HG02884 (cell line): ENCODE results near the gene C16orf95.

ENCODE experiments used
- ATAC-seq: cut with Tn5 transposase; IDR thresholded peaks from one replicate; pipeline ENCODE4 v1.9.1; 2021; ENCODE audit warnings: mild to moderate bottlenecking, moderate library complexity; ENCODE audit not compliant: unreplicated experiment

Gene C16orf95

DNA sequence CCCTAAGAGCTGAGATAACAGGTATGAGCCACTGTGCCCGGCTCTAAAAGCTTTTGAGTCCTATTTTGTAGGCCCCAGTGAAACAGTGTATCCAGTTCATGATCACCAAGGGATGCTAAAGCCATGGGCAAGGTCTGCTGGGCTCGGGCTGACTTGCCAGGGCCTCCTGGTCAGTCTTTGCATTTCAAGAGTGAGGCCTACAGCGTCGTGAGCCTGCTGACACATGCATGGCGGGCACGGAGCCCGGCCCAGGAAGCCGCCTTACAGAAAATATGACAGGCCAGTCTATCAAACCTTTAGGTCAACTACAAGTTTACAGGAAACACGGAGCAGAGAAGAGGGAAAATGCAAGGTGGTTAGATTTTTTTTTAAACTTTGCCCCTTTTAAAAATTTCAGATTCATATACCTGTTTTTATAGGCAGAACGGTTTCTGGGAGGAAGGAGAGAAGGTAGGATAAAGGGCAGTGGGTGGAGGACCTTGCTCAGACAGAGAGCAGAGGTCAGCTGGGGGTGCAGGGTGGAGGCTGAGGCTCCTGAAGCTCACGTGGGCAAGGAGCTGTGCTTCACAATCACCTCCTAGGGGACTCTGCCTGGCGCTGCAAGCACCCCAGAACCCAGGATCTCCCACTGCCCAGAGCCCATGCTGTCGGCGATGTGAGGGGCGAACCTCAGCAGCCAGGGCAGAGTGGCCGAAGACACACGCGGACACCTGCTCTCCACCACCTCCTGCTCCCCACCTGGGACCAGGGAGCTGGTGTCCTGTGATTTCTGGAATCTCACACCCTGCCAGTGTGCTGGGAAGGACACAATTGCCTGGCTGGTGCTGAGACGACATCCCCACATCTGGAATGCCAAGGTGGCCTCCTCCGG lies 21.3 kb downstream of the C16orf95 start:
- no peak for ATAC-seq

DNA sequence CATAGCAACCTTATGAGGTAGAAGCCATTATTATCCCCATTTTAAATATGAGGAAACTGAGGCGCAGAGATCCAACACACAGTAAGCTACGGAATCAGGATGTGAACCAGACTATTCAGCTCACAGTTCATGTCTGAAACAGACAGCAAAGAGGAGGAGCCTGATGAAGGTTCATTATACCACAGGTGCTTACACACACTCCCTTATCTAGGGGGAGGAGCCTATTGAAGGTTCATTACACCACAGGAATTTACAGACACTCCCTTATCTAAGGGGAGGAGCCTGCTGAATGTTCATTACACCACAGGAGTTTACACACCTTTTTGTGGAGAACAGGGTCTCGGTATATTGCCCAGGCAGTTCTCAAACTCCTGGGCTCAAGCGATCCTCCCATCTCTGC lies 21.9 kb downstream of the C16orf95 start:
- no peak for ATAC-seq

DNA sequence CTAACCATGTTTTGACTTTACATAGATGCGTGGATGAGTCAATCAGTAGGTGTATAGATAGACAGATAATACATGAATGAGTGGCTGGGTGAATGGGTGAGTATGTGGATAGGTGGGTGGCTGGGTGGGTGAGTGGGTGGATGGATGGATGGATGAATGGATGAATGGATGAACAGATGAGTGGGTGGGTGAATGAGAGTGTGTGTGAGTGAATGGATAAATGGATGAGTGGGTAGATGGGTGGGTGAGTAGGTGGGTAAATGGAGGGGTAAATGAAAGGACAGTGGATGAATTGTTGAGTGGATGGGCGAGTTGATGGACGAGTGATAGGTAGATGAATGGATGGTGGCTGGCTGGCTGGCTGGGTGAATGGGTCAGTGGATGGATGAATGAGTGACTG lies 23.2 kb downstream of the C16orf95 start:
- no peak for ATAC-seq

DNA sequence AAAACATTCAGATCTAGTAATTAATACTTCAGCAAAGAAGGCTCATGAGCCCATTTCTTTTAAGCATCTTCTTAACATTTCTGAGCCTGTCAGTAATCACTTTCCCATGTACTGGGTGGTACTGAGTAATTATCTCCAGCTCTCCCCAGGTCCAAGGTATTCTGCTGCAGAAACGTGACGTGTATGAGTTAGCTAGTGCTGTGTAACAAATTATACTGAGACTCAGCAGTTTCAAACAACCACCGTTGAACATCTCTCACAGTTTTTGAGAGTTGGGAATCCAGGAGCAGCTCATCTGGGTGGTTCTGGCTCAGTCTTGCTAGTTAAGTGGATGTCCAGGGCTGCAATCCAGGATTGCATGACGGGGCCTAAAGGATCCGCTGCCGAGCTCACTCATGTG lies 25.2 kb downstream of the C16orf95 start:
- no peak for ATAC-seq

DNA sequence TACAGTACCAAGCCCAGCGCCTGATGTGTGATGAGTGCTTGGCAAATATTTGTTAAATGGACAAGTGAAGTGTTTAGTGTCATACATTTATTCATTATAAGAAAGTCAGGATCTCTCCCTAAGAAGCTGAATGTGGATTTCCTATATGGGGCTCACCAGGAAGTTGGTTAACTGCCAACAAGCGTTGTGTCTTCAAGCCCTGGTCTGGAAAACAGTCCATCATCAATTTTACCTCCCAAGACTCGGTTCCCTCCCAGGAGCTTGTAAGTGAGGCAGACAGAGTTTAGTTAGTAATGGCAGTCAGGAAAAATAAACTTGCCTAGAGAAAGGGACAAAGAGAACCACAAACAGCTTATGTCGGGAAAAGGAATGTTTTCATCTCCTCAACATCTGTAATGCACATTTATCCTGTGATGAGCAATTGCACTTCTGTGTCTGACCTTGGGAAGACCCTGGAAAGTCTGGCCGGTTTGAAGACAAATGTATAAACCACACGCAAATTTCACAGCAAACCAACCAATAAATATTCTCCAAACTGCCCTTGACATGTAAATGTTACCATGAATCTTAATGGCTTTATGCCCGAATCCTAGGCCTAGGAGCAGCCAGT lies 28.3 kb downstream of the C16orf95 start:
- ATAC-seq, result no peak

DNA sequence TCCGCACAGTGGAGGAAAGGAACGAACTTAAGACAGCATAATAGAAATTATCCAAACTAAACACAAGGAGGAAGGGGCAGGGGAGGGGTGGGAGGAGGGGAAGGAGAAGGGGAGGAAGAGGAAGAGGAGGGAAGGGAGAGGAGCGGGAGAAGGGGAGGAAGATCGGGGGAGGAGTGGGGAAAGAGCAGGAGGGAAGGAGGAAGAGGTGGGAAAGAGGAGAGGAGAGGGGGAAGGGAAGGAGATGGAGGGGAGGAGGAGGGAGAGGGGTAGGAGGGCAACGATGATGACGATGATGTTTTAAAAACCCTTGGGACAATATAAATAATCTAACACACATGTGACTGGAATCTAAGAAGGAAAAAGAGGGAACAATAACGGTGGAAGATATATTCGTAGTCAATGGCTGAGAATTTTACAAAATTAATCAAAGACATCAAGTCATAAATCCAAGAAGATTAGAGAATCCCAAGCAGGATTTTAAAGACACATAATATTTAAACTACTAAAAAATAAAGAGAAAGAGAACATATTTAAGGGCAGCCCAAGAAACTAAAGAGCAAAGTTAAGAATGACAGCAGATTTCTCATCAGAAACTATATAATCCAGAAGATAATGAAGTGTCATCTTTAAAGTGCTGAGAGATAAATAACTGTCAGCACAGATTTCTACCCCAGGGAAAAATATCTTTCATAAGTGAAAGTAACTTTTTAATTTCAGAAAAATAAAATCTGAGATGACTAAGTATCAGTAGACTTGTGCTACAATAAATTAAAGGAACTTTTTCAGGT lies 30.2 kb downstream of the C16orf95 start:
- ATAC-seq, result no peak

DNA sequence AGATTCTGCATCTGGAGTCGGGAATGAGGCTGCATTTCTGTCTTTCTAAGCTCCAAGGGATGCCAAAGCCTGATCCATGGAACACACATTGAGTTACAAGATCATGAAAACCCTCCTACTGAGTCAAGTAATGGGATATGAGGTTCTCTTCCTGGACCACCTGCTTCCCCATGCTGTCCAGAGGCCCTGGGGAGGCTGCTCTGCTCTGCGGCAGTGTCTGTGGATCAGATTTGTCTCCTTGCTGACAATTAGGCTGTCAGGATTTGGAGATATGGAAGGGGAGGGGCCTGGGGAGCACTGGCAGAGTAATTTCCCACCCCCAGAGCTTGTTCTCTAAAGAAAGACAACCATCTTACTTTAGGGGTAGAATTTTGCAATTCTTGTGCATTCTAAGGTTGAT lies 33.0 kb downstream of the C16orf95 start:
- ATAC-seq, result no peak

DNA sequence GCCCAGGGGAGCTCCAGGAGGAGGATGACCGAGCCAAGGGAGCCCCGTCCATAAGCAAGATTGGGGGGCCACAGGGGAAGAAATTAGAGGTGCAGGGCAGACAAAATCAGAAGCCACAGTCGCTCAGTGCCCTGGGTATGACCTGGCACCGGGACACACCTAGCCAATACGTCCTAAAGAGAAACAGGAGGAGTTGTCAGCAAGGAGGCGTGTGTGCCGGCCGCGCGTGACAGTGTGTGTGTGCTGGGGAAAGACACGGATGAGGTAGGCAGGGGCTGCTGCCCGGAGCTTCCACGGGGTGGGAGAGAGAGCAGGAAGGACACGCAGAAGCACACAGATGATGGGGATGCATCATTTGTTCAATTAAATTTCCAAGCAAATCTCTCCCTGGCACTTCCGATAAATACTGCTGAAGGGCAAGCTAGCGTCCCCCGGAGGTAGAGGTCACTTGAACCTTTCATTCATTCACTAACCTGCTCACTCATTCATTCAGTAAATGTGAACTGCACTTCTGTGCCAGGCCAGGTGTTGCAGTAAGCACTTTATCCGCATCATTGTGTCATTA lies 38.0 kb downstream of the C16orf95 start:
- no peak for ATAC-seq

DNA sequence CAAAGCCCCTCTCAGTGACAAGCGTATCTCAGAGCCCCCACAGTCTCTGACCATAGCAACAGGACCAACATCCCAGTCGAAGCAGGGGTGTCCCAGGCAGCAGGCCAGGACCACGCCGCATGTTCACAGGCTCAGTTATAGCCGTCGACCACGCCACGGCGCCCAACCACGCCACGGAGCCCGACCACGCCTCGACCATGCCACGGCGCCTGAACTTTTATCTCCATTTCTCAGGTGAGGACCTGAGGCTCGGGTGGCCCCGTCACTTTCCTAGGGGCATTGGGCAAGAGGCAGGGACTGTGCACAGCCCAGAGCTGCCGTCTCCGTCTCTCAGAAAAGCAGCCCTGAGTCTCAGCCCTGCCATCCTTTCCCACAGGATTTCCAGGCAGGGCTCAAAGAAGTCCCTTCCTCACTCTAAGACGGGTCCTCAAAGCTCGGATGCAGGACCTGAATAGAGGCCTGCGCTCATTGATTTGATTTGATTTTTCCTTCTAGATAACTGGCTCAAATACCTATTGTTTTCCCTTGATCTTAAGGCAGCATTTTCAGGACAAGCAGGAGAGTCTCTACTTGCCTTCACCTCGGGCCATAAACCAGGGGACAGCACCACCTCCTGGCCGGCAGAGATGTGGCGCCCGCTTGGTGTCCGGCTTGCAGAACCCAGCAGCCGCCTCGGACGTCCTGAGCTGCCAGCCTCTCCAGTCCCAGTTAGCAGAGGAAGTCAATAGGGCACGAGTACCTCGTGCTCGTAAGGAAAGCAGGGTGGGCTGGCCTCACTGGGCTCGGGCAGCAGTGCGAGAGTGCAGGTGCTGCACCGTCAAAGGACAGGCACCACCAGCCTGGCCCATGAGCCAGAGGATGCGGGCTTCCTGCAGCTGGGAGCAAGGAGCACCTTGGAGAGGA lies 38.8 kb downstream of the C16orf95 start:
- ATAC-seq, result no peak

DNA sequence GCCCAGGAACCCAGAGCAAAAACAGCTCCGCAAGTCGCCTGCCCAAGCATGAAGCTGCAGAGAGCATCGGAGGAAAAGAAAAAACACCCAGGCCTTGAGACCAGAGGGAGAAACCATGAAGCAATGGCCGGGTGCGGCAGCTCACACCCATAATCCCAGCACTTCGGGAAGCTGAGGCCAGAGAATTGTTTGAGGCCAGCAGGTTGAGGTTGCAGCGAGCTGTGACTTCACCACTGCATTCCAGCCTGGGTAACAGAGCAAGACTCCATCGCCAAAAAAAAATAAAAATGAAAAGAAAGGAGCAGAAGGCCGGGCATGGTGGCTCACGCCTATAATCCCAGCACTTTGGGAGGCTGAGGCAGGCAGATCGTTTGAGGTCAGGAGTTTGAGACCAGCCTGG lies 40.3 kb downstream of the C16orf95 start:
- ATAC-seq, result no peak

DNA sequence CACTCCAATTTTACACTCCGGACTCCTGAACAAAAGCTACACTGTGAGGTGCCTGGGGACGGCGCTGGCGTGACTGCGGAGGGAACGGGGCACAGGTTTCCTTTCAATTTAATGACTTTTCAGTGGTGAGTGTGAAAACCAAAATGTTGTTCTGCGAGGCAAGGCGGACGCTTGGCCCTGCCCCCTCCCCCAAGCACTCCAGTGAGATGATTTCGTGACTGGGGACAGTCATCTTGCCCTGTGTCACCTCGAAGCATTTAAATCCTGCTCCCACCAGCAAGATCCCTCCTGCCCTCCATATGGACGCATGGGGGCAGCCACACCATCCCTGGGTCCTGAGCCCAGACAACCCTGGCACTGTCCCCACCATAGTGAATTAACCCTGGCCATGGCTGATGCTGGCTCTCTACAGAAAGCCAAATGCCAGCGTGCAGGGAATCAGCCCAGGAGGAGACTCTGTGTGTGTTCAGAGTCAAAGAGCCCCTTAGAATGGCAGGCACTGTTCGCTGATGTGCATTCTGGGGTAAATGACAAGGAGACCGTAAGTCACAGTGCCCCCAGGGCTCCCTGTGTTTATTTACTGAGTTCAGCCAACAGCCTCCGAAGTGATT lies 41.0 kb downstream of the C16orf95 start:
- ATAC-seq, result no peak

DNA sequence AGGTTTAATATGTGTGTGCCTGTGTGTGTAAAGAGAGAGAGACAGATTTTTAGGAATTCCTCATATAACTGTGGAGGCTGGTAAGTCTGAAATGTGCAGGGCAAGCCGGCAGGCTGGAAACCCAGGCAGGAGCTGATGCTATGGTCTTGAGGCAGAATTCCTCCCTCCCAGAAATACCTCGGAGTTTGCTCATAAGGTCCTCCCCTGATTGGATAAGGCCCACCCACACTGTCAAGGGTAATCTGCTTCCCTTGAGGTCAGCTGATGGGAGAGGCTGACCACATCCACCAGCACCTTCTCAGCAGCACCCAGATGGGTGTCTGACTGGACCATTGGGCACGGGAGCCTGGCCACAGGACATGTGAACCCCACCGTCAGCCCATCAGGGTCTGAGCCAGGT lies 42.4 kb downstream of the C16orf95 start:
- ATAC-seq, result no peak

DNA sequence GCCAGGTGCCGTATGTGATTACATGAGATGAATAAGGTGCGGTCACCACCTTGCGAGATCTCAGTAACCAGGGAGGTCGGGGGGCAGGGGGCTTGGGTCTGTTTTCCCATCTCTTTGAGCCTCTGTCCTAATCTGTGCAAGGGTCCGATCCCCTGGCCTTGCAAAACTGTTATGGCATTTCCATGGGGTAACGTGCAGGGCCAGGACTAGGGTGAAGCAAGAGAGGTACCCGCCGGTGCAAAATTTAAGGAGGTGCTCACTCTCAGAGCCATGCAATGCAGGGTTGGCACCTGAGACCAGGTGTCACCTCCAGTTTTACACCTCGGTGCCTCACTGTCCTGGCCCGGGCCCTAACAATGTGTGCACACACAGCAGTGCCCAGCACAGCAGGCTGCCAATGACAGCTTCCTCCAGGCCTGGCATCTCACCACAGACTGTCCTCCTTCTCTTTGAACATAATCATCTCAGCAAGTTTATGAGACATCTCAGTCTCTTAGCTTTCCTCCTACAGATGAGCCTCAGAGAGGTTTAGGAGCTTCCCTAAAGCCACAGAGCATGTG lies 43.6 kb downstream of the C16orf95 start:
- ATAC-seq, result no peak

DNA sequence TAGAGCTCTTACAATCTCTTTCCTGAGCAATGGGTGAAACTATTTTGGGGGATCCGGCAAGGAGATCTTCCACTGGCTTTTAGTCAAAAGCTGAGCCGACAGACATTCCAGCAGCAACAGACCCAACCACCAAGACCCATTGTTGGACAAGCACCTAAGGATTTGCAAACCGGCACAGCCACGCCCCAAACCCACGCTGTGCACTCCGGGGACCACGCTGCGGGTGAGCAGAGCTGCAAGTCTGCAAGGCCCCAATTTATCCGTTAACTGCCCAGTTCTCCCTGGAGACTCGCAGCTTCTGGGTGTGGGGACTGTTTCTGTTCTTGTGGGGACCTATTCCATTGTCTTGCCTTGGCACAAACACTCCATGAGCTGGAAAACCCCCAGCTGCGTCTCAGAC lies 45.9 kb downstream of the C16orf95 start:
- no peak for ATAC-seq

DNA sequence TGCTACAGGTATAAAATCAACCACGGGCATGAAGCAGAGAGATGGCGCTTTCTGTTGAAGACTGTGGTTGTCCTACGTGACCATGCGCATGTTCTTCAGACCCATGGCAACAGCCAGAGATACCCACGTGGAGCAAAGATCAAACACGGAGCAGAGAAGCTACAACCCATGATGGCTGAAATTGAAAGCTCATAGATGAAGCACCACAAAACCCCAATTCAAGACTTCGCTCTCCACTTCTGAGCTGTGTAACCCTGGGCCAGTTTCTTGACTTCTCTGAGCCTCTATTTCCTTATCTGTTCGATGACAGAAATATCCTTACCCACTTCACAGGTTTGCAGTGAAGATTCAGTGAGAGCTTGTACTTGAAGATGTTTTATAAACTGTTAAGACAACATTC lies 49.6 kb downstream of the C16orf95 start:
- no peak for ATAC-seq

DNA sequence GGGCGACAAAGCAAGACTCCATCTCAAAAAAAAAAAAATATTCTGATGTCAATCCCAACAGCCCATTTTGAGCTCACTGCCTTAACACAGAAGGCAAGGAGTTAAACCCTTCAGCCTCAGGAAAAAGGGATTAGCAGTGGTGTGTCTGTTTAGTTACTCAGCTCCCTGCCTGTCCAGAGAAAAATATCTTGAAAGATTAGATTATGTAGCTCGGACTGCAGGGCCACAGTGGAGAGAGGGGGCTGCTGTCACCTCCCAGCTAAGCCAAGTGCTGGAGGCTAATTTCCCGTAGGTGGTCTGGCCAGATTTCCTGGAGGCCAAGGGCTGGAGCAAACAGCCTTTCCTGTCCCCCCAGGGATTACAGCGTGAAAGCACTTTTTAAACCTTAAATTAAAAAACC lies 50.3 kb downstream of the C16orf95 start:
- no peak for ATAC-seq

DNA sequence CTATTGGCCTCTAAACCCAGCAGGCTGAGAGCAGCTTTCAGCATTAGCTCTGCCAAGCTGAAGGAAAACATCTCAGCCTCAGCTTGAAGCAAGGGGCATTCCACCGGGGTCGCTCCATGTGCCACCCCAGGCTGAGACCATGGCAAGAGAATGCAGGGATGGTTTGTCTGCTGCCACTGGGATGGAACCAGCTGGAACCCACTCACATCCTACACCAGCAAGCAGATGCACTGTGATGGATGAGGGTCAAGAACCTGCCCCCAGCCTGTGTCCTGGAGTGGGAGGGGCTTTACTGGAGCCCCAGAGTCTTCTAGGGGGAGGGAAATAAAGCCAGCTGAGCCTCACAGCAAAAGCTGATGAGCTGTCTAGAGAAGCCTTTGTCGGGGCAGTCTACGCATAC lies 51.9 kb downstream of the C16orf95 start:
- ATAC-seq, result no peak

DNA sequence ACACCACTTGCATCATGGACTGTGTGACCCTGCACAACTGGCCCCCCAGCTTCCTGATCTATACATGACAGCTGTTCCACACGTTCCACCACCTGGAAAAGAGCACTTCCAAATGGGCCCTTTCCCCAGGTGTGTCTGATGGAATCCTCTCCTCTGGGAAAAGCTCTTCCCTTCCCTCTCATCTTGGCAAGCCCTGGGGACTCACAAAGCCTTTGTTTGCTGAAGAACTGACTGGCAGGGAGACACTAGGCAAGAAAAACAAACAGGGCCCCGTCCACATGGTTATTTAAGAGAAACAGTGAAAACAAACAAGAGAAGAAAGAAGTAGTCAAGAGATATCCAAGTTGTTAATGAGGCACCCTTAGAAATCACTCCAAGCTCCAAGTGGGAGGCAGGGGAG lies 52.6 kb downstream of the C16orf95 start:
- no peak for ATAC-seq

DNA sequence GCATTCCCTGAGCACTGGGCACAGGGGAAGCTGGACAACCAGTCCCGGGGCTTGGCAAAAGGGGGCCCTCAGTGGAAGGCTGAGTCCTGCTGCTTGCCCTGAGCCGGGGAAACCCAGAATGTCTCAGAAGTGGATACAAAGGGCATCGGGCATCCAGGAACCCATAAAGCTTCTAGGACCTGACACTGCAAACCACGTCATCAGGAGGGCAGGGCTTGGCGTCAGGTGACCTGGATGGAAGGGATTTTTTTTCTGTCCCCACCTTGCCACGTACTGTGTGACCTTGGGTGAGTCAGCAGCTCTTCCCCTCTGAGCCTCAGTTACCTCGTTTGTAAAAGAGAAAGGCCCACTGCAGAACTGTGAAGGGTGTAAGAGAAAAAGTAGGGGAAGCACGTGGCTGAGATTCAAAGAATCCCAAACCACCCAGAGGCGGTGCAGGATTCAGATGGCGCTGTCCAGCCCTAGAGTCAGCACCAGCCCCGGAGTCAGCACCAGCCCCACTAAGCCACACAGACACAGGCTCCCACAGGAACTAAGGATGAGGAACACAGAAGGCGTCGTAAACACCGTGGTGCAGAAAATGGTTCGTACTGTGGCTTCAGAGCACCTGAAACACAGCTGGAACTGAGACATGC lies 53.7 kb downstream of the C16orf95 start:
- no peak for ATAC-seq
